A549 (cell line): ENCODE data around the gene RGMB. TPM values are rescaled to one million over a fixed set of nuclear protein-coding genes. Genes with fewer than 3 reads are reported as not detected.
A peak's percentile ranks its signal among the peaks of the same experiment; 100 is the strongest.

Source experiments
- ATAC-seq, 2 experiments: fragments of 200-7000 bp in 1 of 2; fragments of >200 bp in 1 of 2; cut with Nextera tagmentation in 1 of 2; cut with Tn5 transposase in 1 of 2; 3 replicates each; pipeline versions ENCODE4 v1.8.0 to v1.9.1; 2018 to 2020; ENCODE audit warnings: mild to moderate bottlenecking in 1 of 2, moderate library complexity in 1 of 2
- CTCF ChIA-PET: fragments of 300-600 bp; sonication (Branson Sonifier 250); formaldehyde crosslinking; extraction: SDS; loops from one replicate; lab custom pipeline; 2021; ENCODE audit warnings: antibody characterized with exemption, inconsistent platforms; lab: Yijun Ruan, JAX
- POLR2A ChIA-PET: fragments of 350-600 bp; formaldehyde crosslinking; extraction: SDS; loops from one replicate; lab custom pipeline; 2021; ENCODE audit warnings: antibody characterized with exemption, inconsistent platforms; lab: Yijun Ruan, JAX
- DNase-seq, 2 experiments: peaks; one replicate each; pipeline versions ENCODE4 v3.0.0 to v3.0.0-alpha.2; 2011 to 2016; ENCODE audit warnings: low read depth in 1 of 2, low spot score in 1 of 2
- FAIRE-seq: peaks from 2 replicates; lab custom pipeline; 2011; peaks lifted over from hg19 to GRCh38; lab: Jason Lieb, UNC
- H3K27ac ChIP-seq, 2 experiments: fragments of >200 bp; sonication (Bioruptor Twin); formaldehyde crosslinking; 3 replicates each; pipeline ENCODE4 v1.5.1; 2016 to 2017
- H3K4me1 ChIP-seq: fragments of >200 bp; sonication (Bioruptor Twin); formaldehyde crosslinking; 3 replicates; pipeline ENCODE4 v1.6.1; 2016
- H3K4me2 ChIP-seq: fragments of >200 bp; sonication (Bioruptor Twin); formaldehyde crosslinking; 3 replicates; pipeline ENCODE4 v1.6.1; 2016
- H3K4me3 ChIP-seq: fragments of >200 bp; sonication (Bioruptor Twin); formaldehyde crosslinking; 3 replicates; pipeline ENCODE4 v1.5.1; 2016
- H3K9me3 ChIP-seq: fragments of >200 bp; sonication (Bioruptor Twin); formaldehyde crosslinking; 3 replicates; pipeline ENCODE4 v1.6.1; 2016
- JUN ChIP-seq, 2 experiments: fragments of >200 bp; sonication (Bioruptor Twin); formaldehyde crosslinking; IDR thresholded peaks; 2 replicates in 1 of 2; 3 replicates in 1 of 2; pipeline ENCODE4 v1.6.1; 2016 to 2017
- MAFK ChIP-seq: fragments of 450-650 bp; IDR thresholded peaks from 2 replicates; pipeline ENCODE4 v1.6.1; 2014; ENCODE audit not compliant: partially characterized antibody
- MAZ ChIP-seq: fragments of 150-350 bp; IDR thresholded peaks from 2 replicates; pipeline ENCODE4 v1.6.1; 2014; ENCODE audit warnings: antibody characterized with exemption, low read depth, low read length, borderline replicate concordance
- NR3C1 ChIP-seq: fragments of >200 bp; sonication (Bioruptor Twin); formaldehyde crosslinking; IDR thresholded peaks from 3 replicates; pipeline ENCODE4 v1.6.1; 2017
- RAD21 ChIP-seq, 2 experiments: fragments of >200 bp in 1 of 2; sonication (Bioruptor Twin) in 1 of 2; formaldehyde crosslinking in 1 of 2; IDR thresholded peaks in 1 of 2; conservative IDR thresholded peaks in 1 of 2; 2 replicates in 1 of 2; 3 replicates in 1 of 2; pipeline ENCODE4 v1.6.1; 2012 to 2018; ENCODE audit warnings: inconsistent platforms in 1 of 2
- SMC3 ChIP-seq: fragments of >200 bp; sonication (Bioruptor Twin); formaldehyde crosslinking; IDR thresholded peaks from 3 replicates; pipeline ENCODE4 v1.6.1; 2018; ENCODE audit warnings: inconsistent platforms
- ZFP36 ChIP-seq: fragments of 450-650 bp; IDR thresholded peaks from 2 replicates; pipeline ENCODE4 v1.6.1; 2014; ENCODE audit warnings: borderline replicate concordance; ENCODE audit not compliant: partially characterized antibody
- WGBS: methylation state at CpG from one replicate; pipeline ENCODE4 v1.1.6; 2017; ENCODE audit errors: missing lambda C conversion rate; 5-methylcytosine and 5-hydroxymethylcytosine counted together
- polyA plus RNA-seq, 4 experiments: library from polyadenylated mRNA; depleted of rRNA in 3 of 4; stranded (reverse); fragments of >200 nt; fragmentation: RNase III in 1 of 4; extraction: RNeasy Plus Mini Kit Qiagen cat#74134 plus additional on column Dnase treatment in 1 of 4; gene quantifications; 2 replicates in 3 of 4; 3 replicates in 1 of 4; pipeline ENCODE4 v1.2.3, GENCODE V29; 2011 to 2017
- TF ChIP-seq, protein P1 (sequence below): fragments of 250-450 bp; sonication (Bioruptor Pico); IDR thresholded peaks from 2 replicates; pipeline ENCODE4 v1.5.0; 2021; ENCODE audit warnings: mild to moderate bottlenecking, moderate library complexity, borderline replicate concordance
- TF ChIP-seq, protein P2 (sequence below): IDR thresholded peaks from 2 replicates; pipeline ENCODE4 v1.6.1; 2012
- TF ChIP-seq, protein P3 (sequence below): fragments of >200 bp; sonication (Bioruptor Twin); formaldehyde crosslinking; IDR thresholded peaks from 3 replicates; pipeline ENCODE4 v1.5.1; 2016

RGMB gene
- polyA plus RNA-seq, 2 of the 4 experiments (the other 2 are of a cell fraction), result 5.3 to 5.6 TPM

DNA sequence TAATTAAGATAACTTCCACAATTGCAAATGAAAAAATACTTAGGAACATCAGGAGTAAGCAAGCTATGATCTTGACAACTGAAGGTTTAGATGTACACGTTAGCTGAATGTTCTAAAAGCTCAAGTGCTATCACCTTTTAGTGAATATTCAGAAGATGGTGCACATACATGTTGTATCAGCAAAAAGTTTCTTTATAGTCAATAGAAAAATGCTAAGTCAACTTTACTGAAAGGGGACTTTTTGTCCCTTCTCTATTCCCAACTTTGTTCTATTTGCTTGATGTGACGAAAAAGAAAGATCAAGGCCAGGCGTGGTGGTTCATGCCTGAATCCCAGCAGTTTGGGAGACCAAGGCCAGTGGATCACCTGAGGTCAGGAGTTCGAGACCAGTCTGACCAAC is 7.6 kb upstream of the RGMB start:
- no peak overlapping the region for H3K4me2 ChIP-seq
- H3K4me1 ChIP-seq, result no peaks in the 10 kb centered on the region
- ATAC-seq (no peak), DNase-seq (no peak), FAIRE-seq (no peak)
- no peaks in the 10 kb centered on the region for H3K9me3 ChIP-seq
- peak; percentile 11 for TF ChIP-seq MAFK
- TF ChIP-seq, protein P1, sequence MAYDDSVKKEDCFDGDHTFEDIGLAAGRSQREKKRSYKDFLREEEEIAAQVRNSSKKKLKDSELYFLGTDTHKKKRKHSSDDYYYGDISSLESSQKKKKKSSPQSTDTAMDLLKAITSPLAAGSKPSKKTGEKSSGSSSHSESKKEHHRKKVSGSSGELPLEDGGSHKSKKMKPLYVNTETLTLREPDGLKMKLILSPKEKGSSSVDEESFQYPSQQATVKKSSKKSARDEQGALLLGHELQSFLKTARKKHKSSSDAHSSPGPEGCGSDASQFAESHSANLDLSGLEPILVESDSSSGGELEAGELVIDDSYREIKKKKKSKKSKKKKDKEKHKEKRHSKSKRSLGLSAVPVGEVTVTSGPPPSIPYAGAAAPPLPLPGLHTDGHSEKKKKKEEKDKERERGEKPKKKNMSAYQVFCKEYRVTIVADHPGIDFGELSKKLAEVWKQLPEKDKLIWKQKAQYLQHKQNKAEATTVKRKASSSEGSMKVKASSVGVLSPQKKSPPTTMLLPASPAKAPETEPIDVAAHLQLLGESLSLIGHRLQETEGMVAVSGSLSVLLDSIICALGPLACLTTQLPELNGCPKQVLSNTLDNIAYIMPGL (CRISPR knock-in tag), result no peak
- ChIA-PET CTCF (no interaction called here), POLR2A (no interaction called here)
- H3K4me3 ChIP-seq, result no peak overlapping the region
- WGBS, result 52% methylated on average over 4 of the region's 4 CpGs
- H3K27ac ChIP-seq, result no peak overlapping the region

DNA sequence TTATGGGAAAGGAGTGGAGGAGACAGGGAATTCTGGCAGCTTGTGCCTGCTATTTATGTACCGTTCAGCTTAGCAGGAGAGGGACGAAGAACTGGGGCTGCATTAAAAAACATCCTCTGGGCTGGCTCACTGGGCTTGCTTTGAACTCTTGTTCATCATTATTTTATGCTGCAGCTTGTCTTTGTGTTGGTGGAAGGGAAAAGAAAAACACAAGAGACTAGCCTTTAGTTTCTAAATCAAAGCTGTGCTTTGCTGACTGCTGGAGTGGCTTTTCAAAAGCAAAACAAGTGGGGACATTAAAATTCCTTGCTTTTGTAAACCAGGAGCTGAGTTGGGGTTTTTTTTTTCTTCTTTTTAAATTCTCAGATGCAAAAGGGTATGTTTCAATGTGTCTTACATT is 5.9 kb upstream of the RGMB start:
- TF ChIP-seq JUN (IDR thresholded peaks at IDR 0.05) (no peak), NR3C1 (no peak), RAD21 (conservative IDR thresholded peaks at IDR 0.05 in 1 of 2, IDR thresholded peaks at IDR 0.05 in 1 of 2) (no peak), MAZ (no peak)
- TF ChIP-seq, protein P2, sequence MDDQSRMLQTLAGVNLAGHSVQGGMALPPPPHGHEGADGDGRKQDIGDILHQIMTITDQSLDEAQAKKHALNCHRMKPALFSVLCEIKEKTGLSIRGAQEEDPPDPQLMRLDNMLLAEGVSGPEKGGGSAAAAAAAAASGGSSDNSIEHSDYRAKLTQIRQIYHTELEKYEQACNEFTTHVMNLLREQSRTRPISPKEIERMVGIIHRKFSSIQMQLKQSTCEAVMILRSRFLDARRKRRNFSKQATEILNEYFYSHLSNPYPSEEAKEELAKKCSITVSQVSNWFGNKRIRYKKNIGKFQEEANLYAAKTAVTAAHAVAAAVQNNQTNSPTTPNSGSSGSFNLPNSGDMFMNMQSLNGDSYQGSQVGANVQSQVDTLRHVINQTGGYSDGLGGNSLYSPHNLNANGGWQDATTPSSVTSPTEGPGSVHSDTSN, result no peak
- TF ChIP-seq, protein P1 (CRISPR knock-in tag), result no peak
- FAIRE-seq, result no peak
- no peak overlapping the region for H3K27ac ChIP-seq
- no peaks in the 10 kb centered on the region for H3K9me3 ChIP-seq
- H3K4me3 ChIP-seq, result no peak overlapping the region
- DNase-seq, result no peak
- ChIA-PET POLR2A (no interaction called here), CTCF (interaction anchor here (0.6 to 7.3 kb wide), 16 partner anchors 8 to 1537 kb away, joined by 3 to 127 read pairs (median 4); no protein-coding TSS in a partner anchor)
- ATAC-seq, result no peak
- peaks cover 8% of the 10 kb centered on the region; the same call in 2 of the 3 replicates for H3K4me1 ChIP-seq
- 54% methylated on average over 2 of the region's 2 CpGs for WGBS
- no peak overlapping the region; the same call in 2 of the 3 replicates for H3K4me2 ChIP-seq

DNA sequence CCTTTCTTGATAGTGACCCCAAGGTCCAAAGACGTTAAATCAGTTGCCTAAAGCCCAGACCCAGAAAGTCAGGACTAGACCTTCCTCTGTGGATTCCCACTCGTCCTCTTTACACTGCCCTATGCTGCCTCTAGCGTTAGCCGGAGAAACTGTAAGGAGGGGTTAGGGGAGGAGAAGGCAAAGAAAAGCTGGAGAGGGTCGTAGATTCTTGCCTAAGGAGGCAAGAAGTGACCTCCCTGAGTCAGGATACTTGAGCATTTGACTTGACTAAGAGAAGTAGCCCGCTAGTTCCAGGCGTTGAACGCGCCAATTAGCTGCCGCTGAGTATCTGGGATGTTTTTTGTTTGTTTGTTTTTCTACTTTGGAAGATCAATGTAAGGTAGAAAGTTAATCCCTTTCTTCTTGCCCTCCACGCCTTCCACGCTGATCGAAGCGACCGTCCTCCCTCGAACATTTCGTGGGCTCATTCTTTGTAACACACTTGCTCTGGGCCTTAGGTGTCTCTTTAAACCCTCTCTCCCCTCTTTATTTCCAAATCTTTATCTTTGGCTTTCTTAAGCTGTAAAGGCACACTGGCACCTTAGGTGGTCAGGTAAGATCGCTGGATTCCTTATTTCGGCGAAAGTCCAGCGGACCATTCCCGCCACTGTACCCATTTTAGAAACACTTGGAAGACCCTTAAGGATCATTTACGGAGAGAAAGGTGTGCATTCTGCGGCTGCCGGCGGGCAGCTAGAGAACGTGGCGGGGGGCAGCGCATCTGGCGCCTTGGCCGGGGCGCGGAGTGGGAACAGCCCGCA is 5.1 kb upstream of the RGMB start:
- FAIRE-seq, result no peak
- POLR2A ChIA-PET, result no interaction called here

More for the DNA sequence above, 5.1 kb upstream of the RGMB start:
- TF ChIP-seq SMC3 (peak; percentile 36; the same call in 2 of the 3 replicates), ZFP36 (no peak), RAD21 (conservative IDR thresholded peaks at IDR 0.05 in 1 of 2, IDR thresholded peaks at IDR 0.05 in 1 of 2) (peak; percentile 68 to 77)
- TF ChIP-seq, protein P3, sequence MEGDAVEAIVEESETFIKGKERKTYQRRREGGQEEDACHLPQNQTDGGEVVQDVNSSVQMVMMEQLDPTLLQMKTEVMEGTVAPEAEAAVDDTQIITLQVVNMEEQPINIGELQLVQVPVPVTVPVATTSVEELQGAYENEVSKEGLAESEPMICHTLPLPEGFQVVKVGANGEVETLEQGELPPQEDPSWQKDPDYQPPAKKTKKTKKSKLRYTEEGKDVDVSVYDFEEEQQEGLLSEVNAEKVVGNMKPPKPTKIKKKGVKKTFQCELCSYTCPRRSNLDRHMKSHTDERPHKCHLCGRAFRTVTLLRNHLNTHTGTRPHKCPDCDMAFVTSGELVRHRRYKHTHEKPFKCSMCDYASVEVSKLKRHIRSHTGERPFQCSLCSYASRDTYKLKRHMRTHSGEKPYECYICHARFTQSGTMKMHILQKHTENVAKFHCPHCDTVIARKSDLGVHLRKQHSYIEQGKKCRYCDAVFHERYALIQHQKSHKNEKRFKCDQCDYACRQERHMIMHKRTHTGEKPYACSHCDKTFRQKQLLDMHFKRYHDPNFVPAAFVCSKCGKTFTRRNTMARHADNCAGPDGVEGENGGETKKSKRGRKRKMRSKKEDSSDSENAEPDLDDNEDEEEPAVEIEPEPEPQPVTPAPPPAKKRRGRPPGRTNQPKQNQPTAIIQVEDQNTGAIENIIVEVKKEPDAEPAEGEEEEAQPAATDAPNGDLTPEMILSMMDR, result peak; percentile 70
- TF ChIP-seq, protein P2, result no peak
- CTCF ChIA-PET, result interaction anchor here (0.6 to 7.3 kb wide), 31 partner anchors 9 to 1538 kb away, joined by 3 to 127 read pairs (median 4); no protein-coding TSS in a partner anchor
- under 1% methylated on average over 25 of the region's 34 CpGs for WGBS
- Histone ChIP-seq H3K4me1 (peaks cover 10% of the 10 kb centered on the region; the same call in 2 of the 3 replicates), H3K9me3 (no peaks in the 10 kb centered on the region), H3K4me3 (peak overlapping the region; percentile 65), H3K27ac (peak overlapping the region; percentile 4 to 83; a peak in 4 of 6 replicates), H3K4me2 (peak overlapping the region; percentile 99)
- DNase-seq, result peak; percentile 52 to 68
- ATAC-seq, result peak; percentile 36 to 68; a peak in 3 of 6 replicates
